PFSK-1 (cell line): ENCODE data around the gene IGSF11.

Source experiments
- FOXP2 ChIP-seq: optimal IDR thresholded peaks from 2 replicates; pipeline ENCODE3; 2011; ENCODE audit warnings: borderline replicate concordance, control low read depth, inconsistent platforms; ENCODE audit not compliant: insufficient read depth; ENCODE audit errors: extremely low read length, extremely low read depth
- POLR2AphosphoS5 ChIP-seq: IDR thresholded peaks from 2 replicates; pipeline ENCODE4 v1.6.1; 2012; ENCODE audit warnings: low read depth, mild to moderate bottlenecking, control low read depth, low read length, moderate library complexity
- SIN3A ChIP-seq: IDR thresholded peaks from 2 replicates; pipeline ENCODE4 v1.6.1; 2012; ENCODE audit warnings: mild to moderate bottlenecking, low read length, moderate library complexity, borderline replicate concordance; ENCODE audit not compliant: insufficient read depth
- TAF1 ChIP-seq: IDR thresholded peaks from 2 replicates; pipeline ENCODE4 v1.6.1; 2012; ENCODE audit warnings: low read length, control low read depth, borderline replicate concordance; ENCODE audit not compliant: insufficient read depth
- TF ChIP-seq, protein P1 (sequence below), 2 experiments: IDR thresholded peaks; 2 replicates each; pipeline versions ENCODE4 v1.6.1 to v1.8.0; 2011 to 2012; ENCODE audit warnings: low read depth in 2 of 2, low read length in 2 of 2, control low read depth in 1 of 2, inconsistent platforms in 1 of 2, mild to moderate bottlenecking in 1 of 2, moderate library complexity in 1 of 2; ENCODE audit not compliant: insufficient read depth in 1 of 2

The IGSF11 gene

GRCh38 chr3:119063471-119063870 lies 28.8 kb upstream of the IGSF11 start:
- no peak for TF ChIP-seq FOXP2
- no peak for TF ChIP-seq SIN3A

GRCh38 chr3:119062892-119063291 lies 28.2 kb upstream of the IGSF11 start:
- no peak for TF ChIP-seq TAF1
- TF ChIP-seq, protein P1, sequence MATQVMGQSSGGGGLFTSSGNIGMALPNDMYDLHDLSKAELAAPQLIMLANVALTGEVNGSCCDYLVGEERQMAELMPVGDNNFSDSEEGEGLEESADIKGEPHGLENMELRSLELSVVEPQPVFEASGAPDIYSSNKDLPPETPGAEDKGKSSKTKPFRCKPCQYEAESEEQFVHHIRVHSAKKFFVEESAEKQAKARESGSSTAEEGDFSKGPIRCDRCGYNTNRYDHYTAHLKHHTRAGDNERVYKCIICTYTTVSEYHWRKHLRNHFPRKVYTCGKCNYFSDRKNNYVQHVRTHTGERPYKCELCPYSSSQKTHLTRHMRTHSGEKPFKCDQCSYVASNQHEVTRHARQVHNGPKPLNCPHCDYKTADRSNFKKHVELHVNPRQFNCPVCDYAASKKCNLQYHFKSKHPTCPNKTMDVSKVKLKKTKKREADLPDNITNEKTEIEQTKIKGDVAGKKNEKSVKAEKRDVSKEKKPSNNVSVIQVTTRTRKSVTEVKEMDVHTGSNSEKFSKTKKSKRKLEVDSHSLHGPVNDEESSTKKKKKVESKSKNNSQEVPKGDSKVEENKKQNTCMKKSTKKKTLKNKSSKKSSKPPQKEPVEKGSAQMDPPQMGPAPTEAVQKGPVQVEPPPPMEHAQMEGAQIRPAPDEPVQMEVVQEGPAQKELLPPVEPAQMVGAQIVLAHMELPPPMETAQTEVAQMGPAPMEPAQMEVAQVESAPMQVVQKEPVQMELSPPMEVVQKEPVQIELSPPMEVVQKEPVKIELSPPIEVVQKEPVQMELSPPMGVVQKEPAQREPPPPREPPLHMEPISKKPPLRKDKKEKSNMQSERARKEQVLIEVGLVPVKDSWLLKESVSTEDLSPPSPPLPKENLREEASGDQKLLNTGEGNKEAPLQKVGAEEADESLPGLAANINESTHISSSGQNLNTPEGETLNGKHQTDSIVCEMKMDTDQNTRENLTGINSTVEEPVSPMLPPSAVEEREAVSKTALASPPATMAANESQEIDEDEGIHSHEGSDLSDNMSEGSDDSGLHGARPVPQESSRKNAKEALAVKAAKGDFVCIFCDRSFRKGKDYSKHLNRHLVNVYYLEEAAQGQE (IDR thresholded peaks at IDR 0.05; ENCODE audit: insufficient read depth in 1 of 2, low read depth in 2 of 2, low read length in 2 of 2) = no peak
- no peak for TF ChIP-seq POLR2AphosphoS5
- TF ChIP-seq SIN3A = no peak
- no peak for TF ChIP-seq FOXP2

- TF ChIP-seq SIN3A = no peak
- TF ChIP-seq TAF1 = no peak
- no peak for TF ChIP-seq POLR2AphosphoS5
- TF ChIP-seq, protein P1 (IDR thresholded peaks at IDR 0.05; ENCODE audit: insufficient read depth in 1 of 2, low read depth in 2 of 2, low read length in 2 of 2) = no peak
- no peak for TF ChIP-seq FOXP2
Measured at GRCh38 chr3:119044593-119044992, 9.9 kb upstream of the IGSF11 start.

DNA sequence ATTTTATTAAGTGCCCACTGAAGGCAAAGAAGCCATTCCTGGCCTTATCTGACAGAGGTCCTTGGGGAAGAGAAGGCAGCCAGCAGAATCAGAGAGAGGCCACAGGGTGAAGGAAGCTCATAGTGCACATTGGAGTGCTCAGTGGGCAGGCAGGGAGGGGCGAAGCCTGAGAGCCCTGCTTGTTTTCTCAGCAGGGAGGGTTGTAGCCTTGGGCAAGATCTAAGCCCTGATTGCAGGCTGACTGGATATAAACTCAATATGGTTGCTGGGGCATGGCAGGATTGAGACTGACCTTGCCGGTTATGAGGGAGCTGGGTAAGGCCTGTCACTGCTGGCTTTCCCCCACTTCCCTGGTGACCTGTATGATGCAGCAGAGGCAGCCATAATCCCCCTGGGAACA lies 7.5 kb upstream of the IGSF11 start:
- TF ChIP-seq, protein P1 (IDR thresholded peaks at IDR 0.05; ENCODE audit: insufficient read depth in 1 of 2, low read depth in 2 of 2, low read length in 2 of 2) = no peak
- no peak for TF ChIP-seq TAF1
- TF ChIP-seq POLR2AphosphoS5 = no peak
- TF ChIP-seq FOXP2 = no peak
- no peak for TF ChIP-seq SIN3A

DNA sequence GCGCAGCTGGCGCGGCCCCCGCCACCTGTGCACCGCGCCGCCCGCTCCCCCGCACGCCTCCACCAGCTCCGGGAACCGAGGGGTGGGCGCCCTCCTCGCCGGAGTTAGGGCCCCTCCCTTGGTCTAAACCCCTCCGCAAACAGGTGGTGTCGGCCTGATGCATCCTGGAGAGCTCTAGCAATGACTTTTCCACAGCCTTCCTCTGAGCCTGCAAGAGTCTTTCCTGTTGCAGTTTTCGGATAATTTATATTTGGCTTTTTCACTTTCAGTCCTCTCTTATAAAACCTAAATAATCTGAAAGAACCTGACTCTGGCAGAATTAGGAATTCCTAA lies 334 bp upstream of the IGSF11 start:
- no peak for TF ChIP-seq TAF1
- TF ChIP-seq POLR2AphosphoS5 = no peak
- TF ChIP-seq FOXP2 = no peak
- TF ChIP-seq, protein P1 (IDR thresholded peaks at IDR 0.05; ENCODE audit: insufficient read depth in 1 of 2, low read depth in 2 of 2, low read length in 2 of 2) = no peak
- no peak for TF ChIP-seq SIN3A
